ENCODE data around the gene DENND2D. TPM values are rescaled to one million over a fixed set of nuclear protein-coding genes. Genes with fewer than 3 reads are reported as not detected.

The DENND2D gene
- polyA plus RNA-seq, 1 donor from 2014 or later: not detected

DNA sequence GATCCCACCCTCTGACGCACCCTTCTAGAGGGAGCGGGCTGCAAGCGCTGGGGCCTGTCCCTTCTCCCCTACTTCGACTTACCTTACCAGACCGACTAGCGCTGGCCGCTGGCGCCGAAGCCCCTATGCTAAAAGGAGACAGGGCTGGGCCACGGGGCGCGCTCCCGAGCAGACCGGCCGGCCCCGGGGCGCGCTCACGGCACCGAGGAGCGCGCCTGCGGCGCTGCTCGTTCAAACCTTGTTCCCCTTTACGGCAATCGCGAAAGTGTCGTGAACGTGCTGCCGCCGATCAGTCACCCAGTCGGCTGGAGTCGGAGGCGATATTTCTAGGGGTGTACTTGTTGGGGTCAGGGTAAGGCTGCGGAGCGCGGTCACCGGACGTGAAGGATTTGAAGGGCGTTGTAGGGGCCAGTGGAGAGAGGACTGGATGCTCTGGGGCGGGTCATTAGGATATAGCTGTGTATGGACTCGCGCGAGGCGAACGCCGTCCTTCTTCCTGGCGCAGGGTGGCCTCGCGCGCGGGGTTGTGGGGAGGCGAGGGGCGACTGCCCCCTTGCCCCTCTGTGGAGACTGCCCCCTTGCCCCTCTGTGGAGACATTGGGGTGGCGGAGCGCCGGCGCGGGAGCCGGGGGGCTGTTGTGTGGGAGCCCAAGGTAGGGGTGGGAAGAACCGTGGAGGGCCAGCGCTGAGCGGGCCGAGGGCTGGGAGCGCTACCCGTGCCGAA is 60.3 kb downstream of the DENND2D start, which contains the start of the genes CEPT1 and DRAM2:
Gene CEPT1 (plus strand): TSS at position 268 of the 724 bp plus-strand sequence. CDS start 7,492 bp downstream, outside the sequence.
Gene DRAM2 (minus strand): TSS at position 138 of the 724 bp plus-strand sequence. CDS start 8,539 bp downstream, outside the sequence.
- TF ChIP-seq POLR2AphosphoS5 (IDR thresholded peaks at IDR 0.05) (peak; percentile 76), EZH2 (IDR thresholded peaks at IDR 0.05; ENCODE audit: borderline replicate concordance, insufficient read depth, low read length, poor library complexity, severe bottlenecking) (no peak), SMC3 (conservative IDR thresholded peaks at IDR 0.05; ENCODE audit: poor library complexity) (no peak), MXI1 (conservative IDR thresholded peaks at IDR 0.05; ENCODE audit: poor library complexity, severe bottlenecking) (peak; percentile 73), RAD21 (conservative IDR thresholded peaks at IDR 0.05) (peak; percentile 8), TAF1 (IDR thresholded peaks at IDR 0.05; ENCODE audit: low read depth) (peak; percentile 83), EP300 (conservative IDR thresholded peaks at IDR 0.05; ENCODE audit: poor library complexity, severe bottlenecking) (no peak), CTCF (IDR thresholded peaks at IDR 0.05; ENCODE audit: poor library complexity, severe bottlenecking) (no peak)
- TF ChIP-seq, protein P1, sequence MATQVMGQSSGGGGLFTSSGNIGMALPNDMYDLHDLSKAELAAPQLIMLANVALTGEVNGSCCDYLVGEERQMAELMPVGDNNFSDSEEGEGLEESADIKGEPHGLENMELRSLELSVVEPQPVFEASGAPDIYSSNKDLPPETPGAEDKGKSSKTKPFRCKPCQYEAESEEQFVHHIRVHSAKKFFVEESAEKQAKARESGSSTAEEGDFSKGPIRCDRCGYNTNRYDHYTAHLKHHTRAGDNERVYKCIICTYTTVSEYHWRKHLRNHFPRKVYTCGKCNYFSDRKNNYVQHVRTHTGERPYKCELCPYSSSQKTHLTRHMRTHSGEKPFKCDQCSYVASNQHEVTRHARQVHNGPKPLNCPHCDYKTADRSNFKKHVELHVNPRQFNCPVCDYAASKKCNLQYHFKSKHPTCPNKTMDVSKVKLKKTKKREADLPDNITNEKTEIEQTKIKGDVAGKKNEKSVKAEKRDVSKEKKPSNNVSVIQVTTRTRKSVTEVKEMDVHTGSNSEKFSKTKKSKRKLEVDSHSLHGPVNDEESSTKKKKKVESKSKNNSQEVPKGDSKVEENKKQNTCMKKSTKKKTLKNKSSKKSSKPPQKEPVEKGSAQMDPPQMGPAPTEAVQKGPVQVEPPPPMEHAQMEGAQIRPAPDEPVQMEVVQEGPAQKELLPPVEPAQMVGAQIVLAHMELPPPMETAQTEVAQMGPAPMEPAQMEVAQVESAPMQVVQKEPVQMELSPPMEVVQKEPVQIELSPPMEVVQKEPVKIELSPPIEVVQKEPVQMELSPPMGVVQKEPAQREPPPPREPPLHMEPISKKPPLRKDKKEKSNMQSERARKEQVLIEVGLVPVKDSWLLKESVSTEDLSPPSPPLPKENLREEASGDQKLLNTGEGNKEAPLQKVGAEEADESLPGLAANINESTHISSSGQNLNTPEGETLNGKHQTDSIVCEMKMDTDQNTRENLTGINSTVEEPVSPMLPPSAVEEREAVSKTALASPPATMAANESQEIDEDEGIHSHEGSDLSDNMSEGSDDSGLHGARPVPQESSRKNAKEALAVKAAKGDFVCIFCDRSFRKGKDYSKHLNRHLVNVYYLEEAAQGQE (IDR thresholded peaks at IDR 0.05; ENCODE audit: borderline replicate concordance): no peak
- Histone ChIP-seq H3K79me2 (replicated peaks; ENCODE audit: insufficient read depth, low read length) (peaks cover 42% of the 10 kb centered on the region), H3K4me3 (ENCODE audit: low read length) (peak within 1 kb of the TSS; percentile 97), H3K27me3 (ENCODE audit: insufficient read depth, low read depth, low read length) (no peaks in the 10 kb centered on the region), H4K20me1 (ENCODE audit: insufficient read depth) (no peaks in the 10 kb centered on the region), H3K9me2 (ENCODE audit: insufficient read depth, low read length) (no peaks in the 10 kb centered on the region), H3K36me3 (ENCODE audit: insufficient read depth, low read length) (no peaks in the 10 kb centered on the region), H3K4me2 (ENCODE audit: low read length) (peak within 1 kb of the TSS; percentile 88), H3K27ac (ENCODE audit: low read length) (peak within 1 kb of the TSS; percentile 92), H3K9ac (ENCODE audit: low read length) (peak within 1 kb of the TSS; percentile 90), H2AFZ (ENCODE audit: low read depth, low read length) (peak within 1 kb of the TSS; percentile 97), H3K9me3 (ENCODE audit: low read length) (no peaks in the 10 kb centered on the region), H3F3A (ENCODE audit: insufficient read depth, low read length, poor library complexity, severe bottlenecking) (no peaks in the 10 kb centered on the region)

DNA sequence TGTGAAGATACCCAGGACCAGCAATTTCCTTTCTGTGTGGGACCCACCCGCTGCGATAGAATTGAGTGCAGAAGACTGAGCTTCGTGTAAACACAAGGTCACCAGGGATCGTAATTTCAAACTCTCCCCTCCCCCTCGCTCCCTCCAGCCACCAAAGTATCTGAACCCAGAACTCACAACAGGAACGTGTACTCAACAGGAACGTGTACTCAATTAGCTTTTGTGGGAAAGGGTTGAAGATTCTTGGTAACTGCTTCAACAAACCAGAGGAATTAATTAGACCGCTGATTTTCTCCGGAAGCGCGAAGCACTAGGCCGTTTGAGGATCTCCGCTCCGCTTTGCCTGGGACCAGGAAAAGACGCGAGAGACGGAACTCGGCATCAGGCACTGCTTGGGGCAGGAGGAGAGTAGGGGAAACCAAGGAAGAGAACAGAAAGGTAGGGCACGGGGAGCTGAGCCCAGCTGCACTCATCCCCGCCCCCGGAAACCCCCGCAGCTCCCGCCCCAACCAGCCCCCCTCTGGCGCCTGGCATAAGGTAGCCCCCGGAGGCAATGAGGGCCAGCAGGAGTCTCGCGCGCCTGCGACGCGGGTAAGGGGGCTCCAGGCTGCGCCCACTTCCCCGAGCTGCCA is 61.0 kb downstream of the DENND2D start:
- Histone ChIP-seq H3K27ac (ENCODE audit: low read length) (peak overlapping the region; percentile 92), H3K27me3 (ENCODE audit: insufficient read depth, low read depth, low read length) (no peaks in the 10 kb centered on the region), H4K20me1 (ENCODE audit: insufficient read depth) (no peaks in the 10 kb centered on the region), H3K9me2 (ENCODE audit: insufficient read depth, low read length) (no peaks in the 10 kb centered on the region), H3K36me3 (ENCODE audit: insufficient read depth, low read length) (no peaks in the 10 kb centered on the region), H3K79me2 (replicated peaks; ENCODE audit: insufficient read depth, low read length) (peaks cover 37% of the 10 kb centered on the region), H3K9me3 (ENCODE audit: low read length) (no peaks in the 10 kb centered on the region), H3K4me3 (ENCODE audit: low read length) (peak overlapping the region; percentile 97), H3F3A (ENCODE audit: insufficient read depth, low read length, poor library complexity, severe bottlenecking) (no peaks in the 10 kb centered on the region), H3K9ac (ENCODE audit: low read length) (peak overlapping the region; percentile 90), H3K4me2 (ENCODE audit: low read length) (peak overlapping the region; percentile 88), H2AFZ (ENCODE audit: low read depth, low read length) (peak overlapping the region; percentile 97)
- TF ChIP-seq RAD21 (conservative IDR thresholded peaks at IDR 0.05) (peak; percentile 18), SMC3 (conservative IDR thresholded peaks at IDR 0.05; ENCODE audit: poor library complexity) (peak; percentile 14), POLR2AphosphoS5 (IDR thresholded peaks at IDR 0.05) (no peak)

Small RNAs within 50 kb of the gene (small RNA-seq; reads per million reads assigned to genes)
- gene AL355816.1: 0 reads per million in 3 experiments

Other genes with a start within 250 kb of the DENND2D start
- gene LRIF1, start 236.7 kb downstream of the DENND2D start, polyA plus RNA-seq: 22.1 and 26.8 TPM in 2 replicates
- 71.0 and 72.2 TPM in 2 replicates for gene DRAM2, start 60.6 kb downstream of the DENND2D start, polyA plus RNA-seq
- 49.1 and 51.6 TPM in 2 replicates for gene CEPT1, start 60.4 kb downstream of the DENND2D start, polyA plus RNA-seq
- gene CHI3L2, start 27.1 kb upstream of the DENND2D start, polyA plus RNA-seq: not detected in 2 replicates
- gene CHIA, start 90.2 kb upstream of the DENND2D start, polyA plus RNA-seq: not detected in 2 replicates
- 7.4 and 19.9 TPM in 2 replicates for gene OVGP1, start 227.1 kb upstream of the DENND2D start, polyA plus RNA-seq
- 53.8 and 63.6 TPM in 2 replicates for gene WDR77, start 248.6 kb upstream of the DENND2D start, polyA plus RNA-seq
- gene ATP5PB, start 248.8 kb upstream of the DENND2D start, polyA plus RNA-seq: 582 and 597 TPM in 2 replicates

All from neural cell (in vitro differentiated cells).